Right forelimb (tissue), 1 donor: ENCODE measurements around the gene ARHGAP10.
"Not testable (repeated sequence)": the region's sequence is repeated elsewhere in the genome, so short reads cannot be mapped to it uniquely, and the experiment has no call there.

ENCODE experiments used
- DNase-seq: peaks from one replicate; pipeline ENCODE4 v3.0.0-alpha.2; 2018

The ARHGAP10 gene

DNA sequence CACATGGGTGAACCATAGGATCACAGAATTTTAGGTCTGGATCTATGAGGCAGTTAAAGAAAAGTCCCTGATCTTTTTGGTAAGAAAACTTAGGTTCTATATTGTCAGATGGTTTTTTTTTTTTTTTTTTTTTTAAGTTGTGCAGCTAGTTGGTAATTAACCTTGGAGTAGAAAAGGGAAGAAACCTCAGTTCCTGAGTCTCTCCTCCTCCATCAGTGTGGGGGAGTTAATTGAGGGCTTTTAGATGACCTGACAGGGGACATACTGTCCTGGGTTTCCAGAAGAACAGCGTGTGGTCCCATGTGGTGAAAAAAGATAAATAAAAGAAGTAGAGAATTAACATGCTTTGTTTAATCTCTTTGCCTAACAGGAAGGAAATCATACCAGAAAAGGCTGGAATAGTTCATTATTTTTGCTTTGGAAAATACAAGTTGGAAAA, 123.7 kb downstream of the ARHGAP10 start:
- DNase-seq: no peak

DNA sequence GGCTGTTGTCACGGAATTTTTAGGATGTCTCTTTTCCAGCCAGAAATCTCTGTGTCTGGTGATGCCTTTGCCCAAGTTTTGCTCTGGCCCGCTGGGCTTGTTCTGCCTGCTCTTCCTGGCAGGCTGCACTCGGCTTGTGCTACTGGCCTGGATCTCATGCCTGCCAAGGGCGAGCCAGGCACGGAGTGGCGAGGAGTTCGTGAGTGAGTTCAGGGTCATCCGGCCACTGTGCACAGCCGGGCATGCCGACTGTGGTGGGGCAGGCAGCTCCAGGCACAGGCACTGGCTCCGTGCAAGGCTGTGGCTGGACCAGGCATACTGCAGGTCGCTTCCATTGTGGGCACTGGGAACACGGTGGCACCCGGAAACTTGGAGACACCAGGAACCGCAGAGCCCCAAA, 129.1 kb downstream of the ARHGAP10 start:
- no peak for DNase-seq

DNA sequence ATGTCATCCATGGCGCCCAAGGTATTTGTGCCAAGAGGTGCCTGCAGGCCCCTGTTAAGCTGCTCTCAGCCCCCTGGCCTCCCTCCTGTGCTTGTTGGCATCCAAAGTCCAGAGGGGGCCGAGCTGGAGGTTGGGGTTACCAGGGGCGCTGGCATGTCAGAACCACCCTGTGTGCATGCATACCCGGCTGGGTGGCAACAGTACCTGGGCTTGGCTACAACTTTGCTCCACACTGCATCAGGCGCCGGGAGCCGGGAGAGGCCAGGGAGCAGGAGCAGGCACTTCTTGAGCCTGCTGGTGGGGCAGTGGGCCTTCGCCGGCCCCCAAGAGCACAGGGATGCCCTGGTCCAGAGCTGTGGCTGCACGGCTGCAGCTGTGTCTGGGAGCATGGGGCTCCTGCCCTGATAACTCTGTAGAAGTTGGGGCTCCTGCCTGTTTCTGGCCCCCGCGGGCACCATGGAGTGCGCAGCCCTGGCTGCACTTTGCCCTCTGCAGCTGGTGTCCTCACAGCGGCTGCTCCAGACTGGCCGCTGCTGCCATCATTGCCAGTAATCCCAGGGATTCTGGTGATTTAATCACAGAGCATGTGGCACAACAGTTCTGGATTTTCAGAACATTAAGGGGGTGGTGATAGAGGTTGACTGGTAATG, 130.3 kb downstream of the ARHGAP10 start:
- no peak for DNase-seq

DNA sequence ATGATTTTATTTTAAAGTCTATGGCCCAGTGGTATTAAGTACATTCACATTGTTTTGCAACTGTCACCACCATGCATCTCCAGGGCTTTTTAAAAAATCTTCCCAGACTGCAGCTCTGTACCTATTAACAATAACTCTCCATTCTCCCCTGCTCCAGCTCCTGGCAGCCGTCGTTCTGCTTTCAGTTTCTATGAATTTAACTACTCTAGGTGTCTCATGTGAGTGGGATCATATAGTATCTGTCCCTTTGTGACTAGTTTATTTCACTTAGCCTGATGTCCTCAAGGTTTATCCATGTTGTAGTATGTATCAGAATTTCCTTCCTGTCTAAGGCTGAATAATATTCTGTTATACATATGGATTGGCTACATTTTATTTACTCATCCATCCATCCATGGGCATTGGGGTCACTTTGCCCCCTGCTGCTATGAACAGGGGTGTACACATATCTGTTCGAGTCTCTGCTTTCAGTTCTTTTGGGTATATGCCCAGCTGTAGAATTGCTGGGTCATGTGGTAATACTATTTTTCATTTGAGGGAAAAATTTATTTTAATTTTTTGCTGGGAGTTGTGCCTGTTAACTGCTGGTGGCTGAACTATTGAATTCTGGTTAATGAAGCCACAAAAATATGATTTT, 131.3 kb downstream of the ARHGAP10 start:
- no peak for DNase-seq

DNA sequence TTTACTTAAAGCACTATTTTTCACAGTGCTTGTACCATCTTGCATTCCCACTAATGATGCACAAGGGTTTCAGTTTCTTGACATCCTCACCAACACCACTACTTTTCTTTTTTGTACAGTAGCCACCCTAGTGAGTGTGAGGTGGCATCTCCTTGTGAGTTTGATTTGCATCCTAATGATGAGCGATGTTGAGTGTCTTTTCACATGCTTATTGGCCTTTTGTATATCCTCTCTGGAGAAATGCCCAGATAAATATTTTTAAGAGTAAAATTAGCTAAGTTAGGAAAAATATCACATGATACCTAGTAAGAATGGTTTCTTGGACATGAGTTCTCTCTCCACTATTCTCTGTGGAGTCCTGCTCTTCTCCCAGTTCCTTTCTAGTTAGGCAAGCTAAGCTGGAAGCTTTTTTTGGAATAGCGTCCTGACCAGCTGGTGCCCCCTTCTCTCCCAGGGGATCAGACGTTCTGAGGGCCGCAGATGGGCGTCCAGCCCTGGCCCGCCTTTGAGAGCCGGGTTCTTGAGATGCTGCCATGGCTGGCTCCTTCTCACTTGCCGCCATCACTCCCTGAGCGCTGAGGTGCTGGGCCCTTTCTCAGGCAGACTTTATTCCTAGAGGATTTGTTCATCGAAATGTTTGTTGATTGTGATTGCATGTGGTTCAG, 132.1 kb downstream of the ARHGAP10 start:
- DNase-seq: no peak

DNA sequence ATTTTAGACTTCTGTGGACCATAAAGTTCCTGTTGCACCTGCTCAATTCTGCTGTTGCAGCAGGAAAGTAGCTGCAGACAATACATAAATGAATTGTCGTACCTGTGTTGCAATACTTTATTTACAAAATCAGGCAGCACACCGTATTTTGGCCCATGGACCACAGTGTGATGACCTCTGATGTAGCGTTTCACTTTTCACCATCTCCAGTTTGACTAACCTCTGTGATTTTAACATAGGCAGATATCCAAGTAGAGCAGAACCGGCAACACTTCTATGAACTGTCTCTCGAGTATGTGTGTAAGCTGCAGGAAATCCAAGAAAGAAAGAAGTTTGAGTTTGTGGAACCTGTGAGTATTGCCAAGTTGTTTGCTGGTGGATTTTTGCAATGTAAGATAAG, 132.7 kb downstream of the ARHGAP10 start:
- no peak for DNase-seq

DNA sequence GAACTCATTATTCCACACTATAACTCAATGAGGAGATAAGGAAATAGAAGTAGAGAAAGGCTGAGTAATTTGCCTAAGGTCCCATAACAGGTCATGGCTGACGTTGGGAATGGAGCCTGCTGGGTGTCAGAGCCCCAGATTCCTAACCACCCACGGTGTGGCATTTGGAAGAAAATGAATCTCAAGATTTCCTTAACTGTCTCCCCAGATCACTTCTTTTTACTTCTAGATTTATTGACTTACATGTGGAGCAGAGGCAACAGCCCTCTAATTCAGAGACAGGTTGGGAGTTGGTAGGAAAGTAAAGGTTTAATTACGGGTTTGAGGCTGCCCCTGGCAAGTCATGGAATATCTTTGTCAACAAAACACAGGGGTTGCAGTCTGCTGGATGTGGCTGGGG, 134.0 kb downstream of the ARHGAP10 start:
- DNase-seq: no peak

DNA sequence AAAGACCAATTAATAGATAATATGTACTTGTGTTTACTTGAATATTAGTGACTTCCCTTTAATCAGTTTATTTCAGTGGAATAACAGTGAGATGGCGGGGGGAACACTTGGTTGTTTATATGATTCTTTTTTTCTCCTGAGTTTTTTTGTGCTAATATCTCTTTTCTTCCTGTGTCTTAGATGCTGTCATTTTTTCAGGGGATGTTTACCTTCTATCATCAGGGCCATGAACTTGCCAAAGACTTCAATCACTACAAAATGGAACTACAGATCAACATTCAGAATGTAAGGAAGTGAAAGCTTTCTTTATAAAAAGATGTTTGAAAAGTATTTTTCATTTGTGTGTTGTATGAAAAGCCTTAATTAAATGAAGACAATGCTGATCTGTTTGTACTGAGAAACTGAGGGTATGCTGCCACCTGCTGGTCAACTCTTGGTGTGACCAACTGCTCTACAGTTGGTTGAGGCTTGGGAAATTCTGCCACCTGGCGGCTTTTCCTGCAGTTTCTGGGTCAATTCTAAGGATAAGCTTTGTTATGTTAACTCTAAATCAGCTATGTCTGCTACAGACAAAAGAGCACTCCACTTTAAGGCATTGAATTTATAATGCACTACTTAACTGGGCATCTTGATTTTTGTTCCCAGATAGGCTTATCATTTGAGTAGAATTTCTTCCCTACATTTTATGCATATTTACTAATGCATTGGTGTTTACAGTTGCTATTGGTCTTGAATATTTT, 134.8 kb downstream of the ARHGAP10 start:
- DNase-seq: peak; percentile 94

DNA sequence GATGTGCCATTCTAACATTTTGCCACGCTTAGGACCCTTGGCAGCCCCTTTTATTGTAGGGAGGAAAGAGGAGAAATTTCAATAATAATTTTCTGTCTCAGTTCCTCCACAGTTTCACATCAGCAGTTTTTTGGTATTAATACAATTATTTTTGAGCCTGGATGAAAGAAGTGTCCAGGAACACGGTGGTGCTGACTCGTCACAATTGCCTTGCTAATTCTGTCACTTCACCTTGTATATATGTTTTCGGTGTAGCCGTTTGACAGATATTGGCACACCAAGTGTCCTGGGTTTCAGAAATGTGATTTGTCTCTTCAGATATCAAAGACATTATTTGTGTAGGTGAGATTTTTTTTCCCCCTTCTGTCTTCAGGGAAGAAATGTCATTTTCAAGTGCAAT, 142.2 kb downstream of the ARHGAP10 start:
- no peak for DNase-seq

DNA sequence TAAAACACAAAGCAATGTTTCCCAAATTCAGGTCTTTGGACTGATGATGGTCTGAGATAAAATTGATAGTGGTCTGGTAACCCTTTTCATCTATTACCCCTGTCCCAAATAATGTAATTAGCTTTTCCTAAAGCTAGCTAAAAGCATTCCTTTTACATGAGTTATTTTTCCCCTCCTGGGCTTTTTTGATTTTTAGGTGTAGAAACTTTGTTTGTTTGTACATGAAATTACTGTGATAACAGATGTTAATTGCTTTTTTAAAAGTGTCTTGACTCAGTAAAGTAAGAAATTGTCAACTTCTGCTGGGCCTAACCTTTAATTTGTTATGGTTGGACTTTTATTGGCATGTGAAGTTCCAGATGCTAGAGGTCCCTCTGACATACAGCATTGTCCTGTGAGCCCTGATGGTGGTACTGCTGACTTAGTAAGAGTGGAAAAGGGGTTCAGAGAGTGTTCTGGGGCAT, 145.5 kb downstream of the ARHGAP10 start:
- DNase-seq: no peak

DNA sequence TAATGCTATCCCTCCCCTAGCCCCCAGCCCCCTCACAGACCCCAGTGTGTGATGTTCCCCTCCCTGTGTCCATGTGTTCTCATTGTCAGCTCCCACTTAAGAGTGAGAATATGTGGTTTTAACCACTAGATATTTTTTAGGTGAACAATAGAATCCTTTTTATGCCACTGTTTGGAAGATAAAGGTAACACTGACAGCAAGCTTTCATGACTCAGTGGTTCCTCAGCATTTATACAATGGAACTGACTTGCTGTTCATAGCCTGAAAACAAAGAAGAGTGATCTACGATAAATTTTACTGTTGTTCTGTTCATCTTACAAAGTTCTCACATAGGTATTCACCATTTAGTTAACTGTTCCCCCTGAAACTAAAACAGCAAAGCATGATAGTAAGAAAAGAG, 147.8 kb downstream of the ARHGAP10 start:
- no peak for DNase-seq

DNA sequence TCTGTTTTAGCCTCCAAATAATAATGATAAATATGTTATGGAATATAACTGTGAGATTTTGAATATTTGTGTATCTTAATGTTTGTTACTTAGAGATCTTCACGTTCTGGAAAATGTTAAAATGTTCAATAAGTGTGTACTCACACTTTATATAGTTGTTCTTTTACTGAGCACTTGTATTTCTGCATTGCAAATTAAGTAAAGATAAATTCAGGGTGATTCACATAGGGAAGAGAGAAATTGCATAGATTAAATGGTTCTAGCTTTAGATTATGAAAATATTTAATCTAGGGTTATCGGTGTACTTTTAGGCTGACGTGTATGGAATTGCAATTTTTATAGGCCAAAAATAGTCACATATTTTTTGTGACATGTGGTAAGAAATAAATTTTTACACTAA, 148.6 kb downstream of the ARHGAP10 start:
- DNase-seq: no peak

DNA sequence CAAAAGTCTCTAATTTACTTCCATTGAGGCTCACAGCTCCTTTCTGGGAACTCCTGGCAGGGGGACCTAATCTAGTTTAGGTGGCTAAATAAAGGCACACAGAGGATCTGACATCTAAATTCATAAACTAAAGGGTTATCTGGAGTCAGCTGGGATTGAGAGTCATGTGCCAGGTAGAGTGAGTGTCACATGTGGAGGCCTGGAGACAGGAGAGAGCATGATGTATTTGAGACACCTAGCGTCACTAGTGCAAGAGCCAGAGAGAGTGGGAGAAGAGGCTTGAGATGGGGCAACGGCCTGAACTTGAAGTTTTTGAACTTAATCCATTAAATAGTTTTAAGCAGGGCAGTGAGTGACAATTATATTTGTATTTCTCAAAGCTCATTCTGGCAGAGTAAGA, 152.6 kb downstream of the ARHGAP10 start:
- DNase-seq: no peak

DNA sequence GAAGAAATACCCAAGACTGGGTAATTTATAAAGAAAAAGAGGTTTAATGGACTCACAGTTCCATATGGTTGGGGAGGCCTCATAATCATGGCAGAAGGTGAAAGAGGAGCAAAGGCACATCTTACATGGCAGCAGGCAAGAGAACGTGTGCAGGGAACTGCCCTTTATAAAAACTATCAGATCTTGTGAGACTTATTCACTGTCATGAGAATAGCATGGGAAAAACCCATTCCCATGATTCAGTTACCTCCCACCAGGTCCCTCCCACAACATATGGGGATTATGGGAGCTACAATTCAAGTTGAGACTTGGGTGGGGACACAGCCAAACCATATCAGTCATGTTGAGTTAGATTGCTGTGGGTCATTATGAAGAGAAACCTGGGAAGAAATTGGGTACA, 153.3 kb downstream of the ARHGAP10 start:
- DNase-seq: not testable (repeated sequence)

DNA sequence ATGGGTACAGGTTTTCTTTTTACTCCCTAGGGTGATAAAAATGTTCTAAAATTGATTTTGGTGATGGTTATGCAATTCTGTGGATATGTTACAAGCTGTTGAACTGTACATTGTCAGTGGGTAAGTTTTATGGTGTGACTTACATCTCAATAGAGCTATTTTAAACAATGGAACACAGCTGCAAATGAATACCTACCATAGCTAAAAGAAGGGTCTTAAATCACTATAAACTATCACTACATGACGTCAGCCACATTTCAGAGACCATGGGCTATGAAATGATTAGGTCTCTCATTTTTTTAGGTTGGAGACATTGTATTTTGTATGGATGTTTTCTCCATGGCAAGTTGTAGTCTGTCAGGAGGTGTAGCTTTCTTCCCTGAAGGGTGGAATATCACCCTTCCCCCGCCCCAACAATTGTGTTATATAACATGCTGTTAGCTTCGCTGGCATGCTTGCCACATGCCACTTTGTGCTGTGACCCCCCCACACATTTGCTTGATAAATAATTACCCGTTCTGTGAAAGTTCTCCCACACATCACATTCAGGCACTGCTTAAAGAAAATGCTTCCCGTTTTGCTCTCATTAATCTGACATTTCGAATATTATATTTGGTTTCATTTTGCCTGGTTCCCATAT, 159.7 kb downstream of the ARHGAP10 start:
- no peak for DNase-seq

DNA sequence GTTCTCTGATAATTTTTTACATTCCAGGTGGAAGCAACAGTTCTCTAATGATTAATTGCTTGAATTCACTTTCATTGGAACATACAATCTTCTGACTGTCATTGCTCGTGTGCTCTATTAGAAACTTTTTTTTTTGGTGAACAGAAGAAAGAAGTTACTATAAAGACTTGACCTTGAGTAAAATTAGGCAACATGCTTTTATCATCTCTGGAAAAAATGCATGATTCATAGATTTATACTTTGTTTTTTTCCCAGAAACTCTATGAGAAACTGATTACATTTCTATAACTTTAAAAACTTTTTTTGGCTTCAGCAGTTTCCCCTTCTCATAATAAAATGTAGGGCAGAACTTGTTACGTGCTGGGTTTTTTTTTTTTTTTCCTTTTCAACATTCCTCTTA, 167.6 kb downstream of the ARHGAP10 start:
- DNase-seq: no peak

DNA sequence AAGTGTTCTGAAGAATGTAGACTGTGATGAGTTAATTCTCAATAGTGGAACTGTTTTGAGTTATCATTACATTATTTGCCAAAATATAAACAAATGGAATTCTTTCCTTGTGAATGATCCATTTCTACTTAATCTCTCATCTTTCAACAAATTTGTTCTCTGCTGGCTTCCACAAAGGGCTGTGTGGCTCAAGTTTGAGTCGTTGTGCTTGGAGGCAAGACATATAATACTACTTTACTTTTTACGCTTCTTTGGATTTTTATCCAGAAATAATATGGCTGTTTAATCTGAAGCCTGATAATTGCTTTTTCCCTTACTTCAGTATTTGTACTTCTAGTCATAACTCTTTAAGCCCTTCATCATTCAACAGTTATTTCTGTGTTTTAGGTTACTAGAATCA, 169.5 kb downstream of the ARHGAP10 start:
- no peak for DNase-seq

DNA sequence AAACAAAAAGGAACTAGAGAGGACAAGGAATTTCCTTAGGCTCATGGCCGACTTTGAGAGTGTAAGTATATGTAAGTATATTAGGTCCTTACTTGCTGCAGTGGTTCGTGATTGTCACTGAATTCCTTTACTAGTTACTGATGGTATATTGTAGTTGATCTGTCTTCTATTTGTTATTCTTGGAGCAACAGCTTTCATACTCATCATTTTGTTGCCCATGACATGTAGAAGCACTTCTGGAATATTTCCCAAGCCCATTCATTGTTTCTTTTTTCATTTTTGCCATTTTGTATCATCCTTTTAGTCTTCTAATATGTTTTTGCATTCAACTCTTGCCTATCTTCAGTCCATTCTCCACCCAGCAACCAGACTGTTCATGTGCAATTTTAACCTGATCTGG, 170.0 kb downstream of the ARHGAP10 start:
- DNase-seq: no peak

DNA sequence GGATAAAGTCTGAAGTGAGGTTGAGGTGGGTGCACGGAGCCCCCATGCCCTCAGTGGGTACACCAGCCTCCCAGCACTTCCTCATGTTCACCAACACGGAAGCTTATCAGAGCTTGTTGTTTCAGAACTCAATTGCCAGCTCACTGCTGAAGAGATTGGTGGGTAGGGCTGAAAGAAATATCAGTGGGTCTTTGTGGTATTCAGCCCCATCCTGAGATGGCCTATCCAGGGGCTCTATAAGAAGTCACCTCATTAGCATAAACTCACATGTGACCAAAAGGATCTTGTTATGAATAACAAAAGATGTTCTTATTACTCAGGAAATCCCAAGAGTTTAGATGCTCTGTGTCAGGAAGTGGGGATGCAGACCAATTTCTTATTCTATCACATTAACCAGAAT, 177.3 kb downstream of the ARHGAP10 start:
- DNase-seq: no peak

DNA sequence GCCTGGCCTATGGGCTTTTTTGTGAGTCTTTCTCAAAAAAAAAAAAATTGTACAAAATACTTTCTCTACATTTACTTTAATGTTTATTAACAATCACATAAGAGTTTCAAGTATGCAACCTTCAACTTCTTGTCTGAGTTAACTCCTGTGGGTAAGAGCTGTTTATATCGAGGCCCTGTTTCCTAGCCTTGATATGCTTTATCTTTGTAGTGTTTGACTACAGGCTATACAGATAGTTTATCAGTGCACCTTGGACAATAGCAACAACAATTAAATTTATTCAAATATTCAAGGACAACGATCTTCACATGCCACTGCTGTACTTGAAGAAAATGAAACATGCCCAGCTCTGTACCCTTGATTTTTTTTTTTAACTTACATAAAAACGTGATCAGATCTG, 178.4 kb downstream of the ARHGAP10 start:
- DNase-seq: no peak

DNA sequence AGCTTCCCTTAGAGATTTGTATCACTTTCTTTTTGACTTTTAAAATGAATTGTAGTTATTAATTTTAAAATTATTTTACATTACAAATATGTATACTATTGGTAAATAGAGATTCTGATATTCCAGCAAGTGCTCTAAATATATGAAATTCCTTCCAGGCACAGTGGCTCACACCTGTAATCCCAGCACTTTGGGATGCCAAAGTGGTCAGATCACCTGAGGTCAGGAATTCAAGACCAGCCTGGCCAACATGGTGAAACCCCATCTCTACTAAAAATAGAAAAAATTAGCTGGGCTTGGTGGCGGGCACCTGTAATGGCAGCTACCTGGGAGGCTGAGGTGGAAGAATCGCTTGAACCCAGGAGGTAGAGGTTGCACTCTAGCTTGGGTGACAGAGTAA, 180.2 kb downstream of the ARHGAP10 start:
- not testable (repeated sequence) for DNase-seq

DNA sequence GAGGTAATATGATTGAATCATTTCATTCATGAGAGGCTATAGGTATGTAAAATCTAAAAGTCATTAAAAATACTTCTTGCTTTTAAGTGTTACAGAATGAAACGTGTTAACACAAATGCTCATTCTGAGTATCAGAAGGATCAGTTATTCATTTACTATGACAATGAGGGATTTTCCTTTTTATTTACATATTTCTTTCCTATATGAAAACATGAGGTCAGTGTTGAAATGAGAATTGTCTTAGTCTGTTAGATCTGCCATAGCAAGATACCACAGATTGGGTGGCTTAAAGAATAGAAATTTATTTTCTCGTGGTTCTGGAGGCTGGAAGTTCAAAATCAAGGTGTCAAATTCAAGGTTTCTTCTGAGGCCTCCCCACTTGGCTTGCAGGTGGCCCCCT, 181.2 kb downstream of the ARHGAP10 start:
- DNase-seq: no peak

DNA sequence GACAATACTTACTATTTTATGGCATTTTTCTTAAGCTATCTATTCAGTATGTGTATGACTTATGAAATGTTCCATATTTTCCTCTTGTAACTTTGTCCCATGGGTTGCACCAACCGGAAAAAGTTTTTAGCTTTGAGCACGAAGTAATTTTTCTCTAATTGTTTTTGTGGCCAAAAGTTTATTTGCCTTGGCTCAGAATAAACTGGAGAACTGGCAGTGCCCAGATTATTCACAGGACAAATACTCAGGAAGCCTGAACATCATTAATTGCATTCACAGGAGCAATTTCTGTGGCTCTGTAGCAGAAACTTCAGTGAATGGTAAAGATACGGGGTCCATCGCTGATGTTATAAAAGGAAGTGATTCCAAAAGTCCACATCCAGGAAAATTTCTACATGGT, 184.5 kb downstream of the ARHGAP10 start:
- no peak for DNase-seq
